ENCODE results near the gene PIP5KL1. TPM values are rescaled to one million over a fixed set of nuclear protein-coding genes. Genes with fewer than 3 reads are reported as not detected.
A peak's percentile ranks its signal among the peaks of the same experiment; 100 is the strongest.

Gene PIP5KL1
- total RNA-seq, 3 donors from 2014 or later: 0.58 to 1.9 (median 1.1) TPM

GRCh38 chr9:127949827-127950512 is 19.4 kb upstream of the PIP5KL1 start:
- DNase-seq: no peak
- Histone ChIP-seq H3K36me3 (ENCODE audit: low read depth) (peaks cover under 1% of the 10 kb centered on the region), H3K9me3 (no peaks in the 10 kb centered on the region), H3K4me1 (ENCODE audit: low read depth) (peaks cover 26% of the 10 kb centered on the region), H3K4me3 (no peak overlapping the region)
- intact Hi-C loops (cut with DNase I, micrococcal nuclease): loop anchor here (10.0 kb wide), 1 partner anchor 165 kb away; no protein-coding TSS in a partner anchor
- ATAC-seq: no peak
- TF ChIP-seq CTCF (IDR thresholded peaks at IDR 0.05): no peak

- no peak for ATAC-seq
- Histone ChIP-seq H3K4me1 (ENCODE audit: low read depth) (peaks cover 10% of the 10 kb centered on the region), H3K4me3 (no peak overlapping the region), H3K36me3 (ENCODE audit: low read depth) (peaks cover 5% of the 10 kb centered on the region), H3K9me3 (no peaks in the 10 kb centered on the region)
- intact Hi-C loops (cut with DNase I, micrococcal nuclease): loop anchor here in 1 of 2 donors (10.0 kb wide), 1 partner anchor 167 kb away; no protein-coding TSS in a partner anchor
- no peak for TF ChIP-seq CTCF (IDR thresholded peaks at IDR 0.05)
- DNase-seq: no peak
Measured at GRCh38 chr9:127947841-127948710, 17.5 kb upstream of the PIP5KL1 start.

GRCh38 chr9:127946728-127947127 is 16.2 kb upstream of the PIP5KL1 start:
- H3K9me3 ChIP-seq: no peaks in the 10 kb centered on the region
- H3K4me3 ChIP-seq: no peak overlapping the region
- H3K4me1 ChIP-seq (ENCODE audit: low read depth): peaks cover 3% of the 10 kb centered on the region
- no peak for TF ChIP-seq CTCF (IDR thresholded peaks at IDR 0.05)
- DNase-seq: peak in 1 of 3 donors; percentile 25
- H3K36me3 ChIP-seq (ENCODE audit: low read depth): peaks cover 5% of the 10 kb centered on the region
- no peak for ATAC-seq
- intact Hi-C loops (cut with DNase I, micrococcal nuclease): loop anchor here in 1 of 2 donors (10.0 kb wide), 1 partner anchor 168 kb away; no protein-coding TSS in a partner anchor

- intact Hi-C loops (cut with DNase I, micrococcal nuclease): loop anchor here in 1 of 2 donors (10.0 kb wide), 1 partner anchor 169 kb away; no protein-coding TSS in a partner anchor
- no peak for TF ChIP-seq CTCF (IDR thresholded peaks at IDR 0.05)
- DNase-seq: peak in 1 of 3 donors; percentile 40
- Histone ChIP-seq H3K36me3 (ENCODE audit: low read depth) (peaks cover 5% of the 10 kb centered on the region), H3K4me3 (no peak overlapping the region), H3K4me1 (ENCODE audit: low read depth) (peaks cover 3% of the 10 kb centered on the region), H3K9me3 (no peaks in the 10 kb centered on the region)
- ATAC-seq: no peak
Measured at GRCh38 chr9:127945942-127946341, 15.4 kb upstream of the PIP5KL1 start.

- TF ChIP-seq CTCF (IDR thresholded peaks at IDR 0.05): no peak
- intact Hi-C loops (cut with DNase I, micrococcal nuclease): loop anchor here in 1 of 2 donors (10.0 kb wide), 1 partner anchor 169 kb away; no protein-coding TSS in a partner anchor
- H3K9me3 ChIP-seq: no peaks in the 10 kb centered on the region
- DNase-seq: no peak
- no peak for ATAC-seq
- peaks cover 5% of the 10 kb centered on the region for H3K36me3 ChIP-seq (ENCODE audit: low read depth)
- peaks cover 3% of the 10 kb centered on the region for H3K4me1 ChIP-seq (ENCODE audit: low read depth)
- H3K4me3 ChIP-seq: no peak overlapping the region
Measured at GRCh38 chr9:127945338-127945737, 14.8 kb upstream of the PIP5KL1 start.

Measured in mucosa of descending colon (tissue), 3 donors.